ENCODE results near the gene ARHGAP24. TPM values are rescaled to one million over a fixed set of nuclear protein-coding genes. Genes with fewer than 3 reads are reported as not detected.

The ARHGAP24 gene
- total and polyA plus RNA-seq, 9 donors = 6.6 to 16.7 (median 10.0) TPM

GRCh38 chr4:85644061-85644460, 169.1 kb downstream of the ARHGAP24 start:
- no peak overlapping the region for H3K27ac ChIP-seq
- H3K36me3 ChIP-seq = no peaks in the 10 kb centered on the region
- no peak overlapping the region for H3K4me3 ChIP-seq
- no peaks in the 10 kb centered on the region for H3K27me3 ChIP-seq
- no peak for DNase-seq
- intact Hi-C loops (cut with DNase I) = no loop called here
- WGBS, 3 donors = 88 to 94% (median 89%) methylated on average over 2 of the region's 2 CpGs
- peaks cover 2% of the 10 kb centered on the region for H3K4me1 ChIP-seq (ENCODE audit: insufficient read depth)
- no peaks in the 10 kb centered on the region for H3K9me3 ChIP-seq
- TF ChIP-seq CTCF (IDR thresholded peaks at IDR 0.05) = no peak
- TF ChIP-seq EP300 (IDR thresholded peaks at IDR 0.05) = no peak
- TF ChIP-seq POLR2A (IDR thresholded peaks at IDR 0.05) = no peak

GRCh38 chr4:85650908-85651307, 176.0 kb downstream of the ARHGAP24 start:
- H3K4me3 ChIP-seq = no peak overlapping the region
- no peak for DNase-seq
- H3K36me3 ChIP-seq = no peaks in the 10 kb centered on the region
- 93 to 96% (median 95%) methylated on average over 4 of the region's 4 CpGs for WGBS, 3 donors
- TF ChIP-seq POLR2A (IDR thresholded peaks at IDR 0.05) (no peak), CTCF (IDR thresholded peaks at IDR 0.05) (no peak), EP300 (IDR thresholded peaks at IDR 0.05) (no peak)
- H3K4me1 ChIP-seq (ENCODE audit: insufficient read depth) = peaks cover 2% of the 10 kb centered on the region
- intact Hi-C loops (cut with DNase I) = no loop called here
- H3K27ac ChIP-seq = no peak overlapping the region
- H3K9me3 ChIP-seq = no peaks in the 10 kb centered on the region
- no peaks in the 10 kb centered on the region for H3K27me3 ChIP-seq

- intact Hi-C loops (cut with DNase I) = no loop called here
- Histone ChIP-seq H3K4me1 (ENCODE audit: insufficient read depth) (no peaks in the 10 kb centered on the region), H3K36me3 (no peaks in the 10 kb centered on the region), H3K27me3 (no peaks in the 10 kb centered on the region), H3K4me3 (no peak overlapping the region), H3K27ac (no peak overlapping the region), H3K9me3 (no peaks in the 10 kb centered on the region)
- no peak for DNase-seq
- 57 to 62% (median 61%) methylated on average over 2 of the region's 2 CpGs for WGBS, 3 donors
- TF ChIP-seq CTCF (IDR thresholded peaks at IDR 0.05) (no peak), EP300 (IDR thresholded peaks at IDR 0.05) (no peak), POLR2A (IDR thresholded peaks at IDR 0.05) (no peak)
Observed at GRCh38 chr4:85656759-85657505, 182.0 kb downstream of the ARHGAP24 start.

- Histone ChIP-seq H3K36me3 (no peaks in the 10 kb centered on the region), H3K27ac (no peak overlapping the region), H3K27me3 (no peaks in the 10 kb centered on the region), H3K4me3 (no peak overlapping the region), H3K9me3 (no peaks in the 10 kb centered on the region), H3K4me1 (ENCODE audit: insufficient read depth) (no peaks in the 10 kb centered on the region)
- TF ChIP-seq CTCF (IDR thresholded peaks at IDR 0.05) (no peak), POLR2A (IDR thresholded peaks at IDR 0.05) (no peak), EP300 (IDR thresholded peaks at IDR 0.05) (no peak)
- no peak for DNase-seq
- intact Hi-C loops (cut with DNase I) = no loop called here
- WGBS, 3 donors = 64 to 75% (median 73%) methylated on average over 6 of the region's 6 CpGs
Observed at GRCh38 chr4:85658766-85659439, 184.0 kb downstream of the ARHGAP24 start.

All from ovary (tissue), 9 donors.